MM.1S (cell line): ENCODE results near the gene COQ6.

Experiments used
- DNase-seq: peaks from one replicate; pipeline ENCODE4 v3.0.0-alpha.2; 2015
- H2AFZ ChIP-seq: fragments of 300-600 bp; sonication (generic); 2 replicates; pipeline ENCODE4 v1.6.0; 2016; ENCODE audit warnings: antibody characterized with exemption, low read length
- H3F3A ChIP-seq: fragments of 300-600 bp; sonication (generic); 2 replicates; pipeline ENCODE4 v1.6.1; 2016; ENCODE audit warnings: mild to moderate bottlenecking, antibody characterized with exemption, low read length, moderate library complexity, mixed read lengths; ENCODE audit not compliant: insufficient read depth
- H3K27ac ChIP-seq: fragments of 300-600 bp; sonication (generic); 2 replicates; pipeline ENCODE4 v1.5.1; 2016; ENCODE audit warnings: mild to moderate bottlenecking, low read length
- H3K27me3 ChIP-seq: fragments of 300-600 bp; sonication (generic); replicated peaks from 2 replicates; pipeline ENCODE4 v1.6.0; 2016; ENCODE audit warnings: low read length; ENCODE audit not compliant: insufficient read depth
- H3K36me3 ChIP-seq: fragments of 300-600 bp; sonication (generic); replicated peaks from 2 replicates; pipeline ENCODE4 v1.6.1; 2016; ENCODE audit warnings: mild to moderate bottlenecking, low read length, mixed read lengths; ENCODE audit not compliant: insufficient read depth
- H3K4me1 ChIP-seq: fragments of 300-600 bp; sonication (generic); 2 replicates; pipeline ENCODE4 v1.6.1; 2016; ENCODE audit warnings: low read length, mixed read lengths
- H3K4me2 ChIP-seq: fragments of 300-600 bp; sonication (generic); 2 replicates; pipeline ENCODE4 v1.6.0; 2016; ENCODE audit warnings: low read depth, low read length
- H3K4me3 ChIP-seq: fragments of 300-600 bp; sonication (generic); 2 replicates; pipeline ENCODE4 v1.5.1; 2016; ENCODE audit warnings: low read length, mixed read lengths
- H3K79me2 ChIP-seq: fragments of 300-600 bp; sonication (generic); 2 replicates; pipeline ENCODE4 v1.6.1; 2016; ENCODE audit warnings: mixed run types, low read length, mixed read lengths
- H3K9ac ChIP-seq: fragments of 300-600 bp; sonication (generic); 2 replicates; pipeline ENCODE4 v1.6.1; 2016; ENCODE audit warnings: low read length, mixed read lengths
- H3K9me2 ChIP-seq: fragments of 300-600 bp; sonication (generic); replicated peaks from 2 replicates; pipeline ENCODE4 v1.6.1; 2016; ENCODE audit warnings: mild to moderate bottlenecking, low read length, mixed read lengths; ENCODE audit not compliant: insufficient read depth
- H3K9me3 ChIP-seq: fragments of 300-600 bp; sonication (generic); replicated peaks from 2 replicates; pipeline ENCODE4 v1.6.1; 2016; ENCODE audit warnings: mild to moderate bottlenecking, low read length, mixed read lengths; ENCODE audit not compliant: insufficient read depth
- H4K20me1 ChIP-seq: fragments of 300-600 bp; sonication (generic); 2 replicates; pipeline ENCODE4 v1.6.1; 2016; ENCODE audit warnings: mild to moderate bottlenecking, low read length, moderate library complexity, mixed read lengths; ENCODE audit not compliant: insufficient read depth
- EZH2 ChIP-seq: fragments of 300-600 bp; sonication (generic); optimal IDR thresholded peaks from 2 replicates; pipeline ENCODE3; 2017; ENCODE audit warnings: low read depth, mild to moderate bottlenecking, antibody characterized with exemption, low read length, mixed read lengths
- EZH2phosphoT487 ChIP-seq: fragments of 300-600 bp; sonication (generic); IDR thresholded peaks from 2 replicates; pipeline ENCODE4 v1.6.1; 2018; ENCODE audit warnings: antibody characterized with exemption, low read length
- TF ChIP-seq, protein P1 (sequence below): fragments of 300-600 bp; sonication (generic); IDR thresholded peaks from 2 replicates; pipeline ENCODE4 v1.5.1; 2016; ENCODE audit warnings: antibody characterized with exemption, low read length, mixed read lengths

The COQ6 gene

DNA sequence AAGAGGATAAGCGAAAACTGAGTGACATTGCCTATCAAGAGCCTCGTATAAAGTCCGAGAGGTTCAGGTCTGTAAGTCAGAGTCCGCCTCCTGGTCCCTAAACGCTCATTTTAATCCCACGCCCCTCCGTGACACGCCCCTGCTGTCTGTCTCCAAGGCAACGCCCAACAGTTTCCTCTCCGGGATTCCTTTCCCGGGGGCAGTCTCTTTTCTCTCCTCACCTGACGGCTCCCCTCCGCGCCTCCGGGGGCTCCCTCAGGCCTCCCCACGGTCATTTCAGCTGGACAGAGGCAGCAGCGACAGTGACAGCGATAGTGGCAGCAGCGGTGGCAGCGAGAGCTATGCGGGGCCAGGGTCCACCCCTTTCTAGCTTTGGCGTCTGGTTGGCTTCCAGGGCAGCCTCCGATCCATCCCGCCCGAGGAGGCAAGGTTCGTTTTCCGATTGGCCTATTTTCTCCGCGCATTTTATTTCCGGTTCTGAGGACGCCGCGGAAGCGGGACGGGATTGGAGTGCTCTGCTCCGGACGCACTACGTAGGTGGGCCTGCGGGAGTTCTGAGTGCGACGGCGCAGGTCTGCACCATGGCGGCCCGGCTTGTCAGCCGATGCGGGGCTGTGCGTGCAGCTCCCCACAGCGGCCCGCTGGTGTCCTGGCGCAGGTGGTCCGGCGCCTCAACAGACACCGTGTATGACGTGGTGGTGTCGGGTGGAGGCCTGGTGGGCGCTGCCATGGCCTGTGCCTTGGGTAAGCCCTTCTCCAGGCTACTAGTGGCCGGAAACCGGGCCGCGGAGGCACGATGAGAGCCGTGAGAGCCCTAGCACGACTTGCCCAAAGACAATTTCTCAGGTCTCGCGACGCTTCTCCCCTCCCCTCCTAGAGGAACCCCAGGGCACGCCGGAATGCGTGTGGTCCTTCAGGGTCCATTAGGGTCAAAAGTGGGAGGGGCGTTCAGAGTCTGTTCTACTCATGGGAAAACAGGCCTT lies at the start of gene COQ6, which contains the start of gene FAM161B:
TSS of gene COQ6 (plus strand) at position 551 of the 983 bp plus-strand sequence. CDS start at position 582, 31 bp downstream.
TSS of gene FAM161B (minus strand) at position 343 of the 983 bp plus-strand sequence. CDS start at position 275, 68 bp downstream.
- Histone ChIP-seq H3K27ac (peak within 1 kb of the TSS; percentile 57; the same call in 1 of the 2 replicates), H3K36me3 (no peaks in the 10 kb centered on the region), H3K9me3 (no peaks in the 10 kb centered on the region), H3K4me3 (peak within 1 kb of the TSS; percentile 79), H3K9ac (peak within 1 kb of the TSS; percentile 75), H3F3A (peaks cover 4% of the 10 kb centered on the region; the same call in 1 of the 2 replicates), H3K4me2 (peak within 1 kb of the TSS; percentile 57), H4K20me1 (no peaks in the 10 kb centered on the region), H3K4me1 (no peaks in the 10 kb centered on the region), H3K9me2 (no peaks in the 10 kb centered on the region), H3K27me3 (no peaks in the 10 kb centered on the region), H3K79me2 (no peaks in the 10 kb centered on the region), H2AFZ (peak within 1 kb of the TSS; percentile 84)
- DNase-seq = peak; percentile 87
- no peak for TF ChIP-seq EZH2
- TF ChIP-seq, protein P1, sequence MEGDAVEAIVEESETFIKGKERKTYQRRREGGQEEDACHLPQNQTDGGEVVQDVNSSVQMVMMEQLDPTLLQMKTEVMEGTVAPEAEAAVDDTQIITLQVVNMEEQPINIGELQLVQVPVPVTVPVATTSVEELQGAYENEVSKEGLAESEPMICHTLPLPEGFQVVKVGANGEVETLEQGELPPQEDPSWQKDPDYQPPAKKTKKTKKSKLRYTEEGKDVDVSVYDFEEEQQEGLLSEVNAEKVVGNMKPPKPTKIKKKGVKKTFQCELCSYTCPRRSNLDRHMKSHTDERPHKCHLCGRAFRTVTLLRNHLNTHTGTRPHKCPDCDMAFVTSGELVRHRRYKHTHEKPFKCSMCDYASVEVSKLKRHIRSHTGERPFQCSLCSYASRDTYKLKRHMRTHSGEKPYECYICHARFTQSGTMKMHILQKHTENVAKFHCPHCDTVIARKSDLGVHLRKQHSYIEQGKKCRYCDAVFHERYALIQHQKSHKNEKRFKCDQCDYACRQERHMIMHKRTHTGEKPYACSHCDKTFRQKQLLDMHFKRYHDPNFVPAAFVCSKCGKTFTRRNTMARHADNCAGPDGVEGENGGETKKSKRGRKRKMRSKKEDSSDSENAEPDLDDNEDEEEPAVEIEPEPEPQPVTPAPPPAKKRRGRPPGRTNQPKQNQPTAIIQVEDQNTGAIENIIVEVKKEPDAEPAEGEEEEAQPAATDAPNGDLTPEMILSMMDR = peak; percentile 17; the same call in 1 of the 2 replicates

DNA sequence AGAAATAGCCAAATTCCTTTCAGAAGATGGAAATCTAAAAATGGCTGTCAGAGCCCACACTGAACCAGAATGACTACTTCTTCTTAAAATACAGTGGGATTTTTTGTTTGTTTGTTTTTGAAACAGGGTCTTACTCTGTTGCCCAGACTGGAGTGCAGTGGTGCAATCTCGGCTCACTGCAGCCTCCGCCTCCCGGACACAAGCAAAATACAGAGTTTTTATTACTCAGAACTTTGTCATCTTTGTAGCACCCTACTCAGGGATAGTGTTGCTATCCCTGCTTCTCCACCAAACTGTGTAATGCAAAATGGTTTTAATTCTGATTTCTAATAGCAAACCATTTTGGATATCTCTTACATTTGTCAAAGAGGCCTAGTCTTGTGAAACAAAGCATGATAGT lies 47.1 kb upstream of the COQ6 start:
- Histone ChIP-seq H3K4me2 (no peak overlapping the region), H2AFZ (no peak overlapping the region), H3K27ac (no peak overlapping the region), H3K4me1 (no peaks in the 10 kb centered on the region), H4K20me1 (no peaks in the 10 kb centered on the region), H3K9me2 (no peaks in the 10 kb centered on the region), H3K79me2 (no peaks in the 10 kb centered on the region), H3K27me3 (no peaks in the 10 kb centered on the region), H3F3A (no peaks in the 10 kb centered on the region), H3K9ac (no peak overlapping the region), H3K36me3 (no peaks in the 10 kb centered on the region; the same call in 1 of the 2 replicates), H3K9me3 (no peaks in the 10 kb centered on the region), H3K4me3 (no peak overlapping the region)
- TF ChIP-seq EZH2phosphoT487 = no peak
- TF ChIP-seq EZH2 = no peak
- TF ChIP-seq, protein P1 = no peak
- DNase-seq = no peak

DNA sequence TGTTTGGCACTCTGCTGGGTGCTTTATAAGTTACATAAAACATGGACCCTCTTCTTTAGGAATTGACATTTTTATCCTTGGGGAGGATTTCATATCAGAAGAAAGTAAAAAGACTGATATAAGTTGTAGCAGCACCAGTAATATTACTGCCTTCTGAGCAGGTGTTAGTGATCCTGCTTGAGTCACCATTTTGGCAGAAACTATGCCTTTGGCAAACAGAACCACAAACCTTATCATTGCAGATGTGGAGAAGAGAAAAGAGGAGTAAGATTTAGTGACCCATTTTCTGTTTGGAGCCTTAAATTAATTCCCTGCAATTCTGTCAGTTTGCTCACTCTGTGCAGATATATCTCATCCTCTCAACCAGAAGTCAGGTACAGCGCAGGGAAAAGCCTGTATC lies 40.4 kb upstream of the COQ6 start:
- H3K9me2 ChIP-seq = no peaks in the 10 kb centered on the region
- no peak overlapping the region for H3K4me2 ChIP-seq
- H3K4me1 ChIP-seq = no peaks in the 10 kb centered on the region
- H2AFZ ChIP-seq = no peak overlapping the region
- H4K20me1 ChIP-seq = no peaks in the 10 kb centered on the region
- H3K9ac ChIP-seq = no peak overlapping the region
- H3F3A ChIP-seq = no peaks in the 10 kb centered on the region
- no peak overlapping the region for H3K4me3 ChIP-seq
- DNase-seq = no peak
- no peaks in the 10 kb centered on the region for H3K36me3 ChIP-seq
- no peaks in the 10 kb centered on the region for H3K79me2 ChIP-seq
- H3K27me3 ChIP-seq = no peaks in the 10 kb centered on the region
- TF ChIP-seq EZH2 (no peak), EZH2phosphoT487 (no peak)
- TF ChIP-seq, protein P1 = no peak
- H3K27ac ChIP-seq = no peak overlapping the region
- H3K9me3 ChIP-seq = no peaks in the 10 kb centered on the region
